ENCODE measurements around the gene SLC25A29.
A peak's percentile ranks its signal among the peaks of the same experiment; 100 is the strongest.
"Not testable (repeated sequence)": the region's sequence is repeated elsewhere in the genome, so short reads cannot be mapped to it uniquely, and the experiment has no call there.

The SLC25A29 gene

DNA sequence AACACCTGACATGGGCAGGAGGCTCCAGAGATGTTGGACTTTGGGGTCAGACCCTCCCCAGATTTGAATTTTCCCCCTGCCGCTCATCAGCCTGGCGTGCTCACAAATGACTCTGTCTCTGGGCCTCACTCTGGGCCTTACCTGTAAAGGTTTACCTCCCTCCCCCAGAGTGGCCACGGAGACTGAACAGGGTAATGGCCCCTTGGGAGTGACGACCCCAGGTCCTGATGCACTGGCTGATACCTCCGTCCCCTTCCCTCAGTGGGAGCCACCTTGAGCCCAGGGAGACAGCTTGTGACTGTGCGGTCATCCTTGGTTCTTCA, 7.0 kb downstream of the SLC25A29 start:
- H3K4me3 ChIP-seq: no peak overlapping the region
- H3K27me3 ChIP-seq: no peaks in the 10 kb centered on the region
- TF ChIP-seq Cebpa-rat (IDR thresholded peaks at IDR 0.05): no peak
- H3K36me3 ChIP-seq: peaks cover 11 to 57% (median 23%) of the 10 kb centered on the region in 11 experiments; a peak in 17 of 22 replicates
- no peaks in the 10 kb centered on the region for H3K9me3 ChIP-seq (replicated peaks in 1 of 11)
- peaks cover 75 to 98% (median 90%) of the 10 kb centered on the region in 10 experiments for H3K4me1 ChIP-seq
- peak overlapping the region in 2 of 11 experiments; percentile 27 to 92; a peak in 4 of 22 replicates for H3K27ac ChIP-seq
- H3K9ac ChIP-seq: peak overlapping the region in 10 of 11 experiments; percentile 2 to 78 (median 64); a peak in 12 of 22 replicates
- H3K4me2 ChIP-seq: peak overlapping the region; percentile 73 to 97 (median 86)
- H4K20me1 ChIP-seq: peaks cover 44 to 90% (median 68%) of the 10 kb centered on the region in 11 experiments

DNA sequence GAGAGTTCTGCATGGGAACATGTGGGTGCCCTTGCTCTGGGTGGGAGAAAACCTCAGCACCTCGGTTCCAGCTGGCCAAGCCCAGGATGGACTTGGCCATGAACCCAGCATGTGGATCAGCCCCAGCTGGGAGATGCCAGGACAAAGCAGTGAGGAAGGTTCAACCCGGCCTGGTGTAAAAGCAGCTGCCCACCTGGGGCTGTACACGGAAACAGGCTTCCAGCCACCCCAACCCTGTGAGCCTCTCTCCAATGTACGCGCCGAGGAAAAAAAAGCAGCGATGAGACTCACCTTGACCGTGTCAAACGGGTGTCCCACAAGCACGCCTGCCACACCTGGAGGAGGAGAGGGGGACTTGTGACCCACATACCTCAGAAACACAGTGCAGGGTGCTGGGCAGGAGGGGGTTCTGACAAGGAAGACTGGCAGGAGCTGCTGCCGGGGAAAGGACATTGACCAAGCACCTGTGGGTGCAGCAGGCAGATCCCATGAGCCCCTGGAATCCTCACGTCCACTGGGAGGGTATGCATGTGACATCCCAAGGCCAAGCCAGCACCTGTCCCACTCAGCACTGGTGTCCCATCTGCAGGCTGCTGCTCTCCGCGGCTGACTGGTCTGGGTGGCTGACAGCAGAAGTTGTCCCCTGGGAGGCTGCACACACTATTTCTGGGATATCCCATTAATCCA, 7.5 kb downstream of the SLC25A29 start:
- Histone ChIP-seq H3K4me3 (no peak overlapping the region), H3K9me3 (replicated peaks in 1 of 11) (no peaks in the 10 kb centered on the region), H4K20me1 (peaks cover 44 to 87% (median 65%) of the 10 kb centered on the region in 11 experiments), H3K27ac (peak overlapping the region in 9 of 11 experiments; percentile 67 to 92 (median 83); a peak in 18 of 22 replicates), H3K4me1 (peaks cover 75 to 98% (median 90%) of the 10 kb centered on the region in 10 experiments), H3K36me3 (peaks cover 11 to 53% (median 19%) of the 10 kb centered on the region in 11 experiments; a peak in 15 of 22 replicates), H3K4me2 (peak overlapping the region; percentile 73 to 97 (median 86)), H3K9ac (peak overlapping the region; percentile 59 to 78 (median 65); a peak in 17 of 22 replicates), H3K27me3 (no peaks in the 10 kb centered on the region)
- no peak for TF ChIP-seq Cebpa-rat (IDR thresholded peaks at IDR 0.05)

DNA sequence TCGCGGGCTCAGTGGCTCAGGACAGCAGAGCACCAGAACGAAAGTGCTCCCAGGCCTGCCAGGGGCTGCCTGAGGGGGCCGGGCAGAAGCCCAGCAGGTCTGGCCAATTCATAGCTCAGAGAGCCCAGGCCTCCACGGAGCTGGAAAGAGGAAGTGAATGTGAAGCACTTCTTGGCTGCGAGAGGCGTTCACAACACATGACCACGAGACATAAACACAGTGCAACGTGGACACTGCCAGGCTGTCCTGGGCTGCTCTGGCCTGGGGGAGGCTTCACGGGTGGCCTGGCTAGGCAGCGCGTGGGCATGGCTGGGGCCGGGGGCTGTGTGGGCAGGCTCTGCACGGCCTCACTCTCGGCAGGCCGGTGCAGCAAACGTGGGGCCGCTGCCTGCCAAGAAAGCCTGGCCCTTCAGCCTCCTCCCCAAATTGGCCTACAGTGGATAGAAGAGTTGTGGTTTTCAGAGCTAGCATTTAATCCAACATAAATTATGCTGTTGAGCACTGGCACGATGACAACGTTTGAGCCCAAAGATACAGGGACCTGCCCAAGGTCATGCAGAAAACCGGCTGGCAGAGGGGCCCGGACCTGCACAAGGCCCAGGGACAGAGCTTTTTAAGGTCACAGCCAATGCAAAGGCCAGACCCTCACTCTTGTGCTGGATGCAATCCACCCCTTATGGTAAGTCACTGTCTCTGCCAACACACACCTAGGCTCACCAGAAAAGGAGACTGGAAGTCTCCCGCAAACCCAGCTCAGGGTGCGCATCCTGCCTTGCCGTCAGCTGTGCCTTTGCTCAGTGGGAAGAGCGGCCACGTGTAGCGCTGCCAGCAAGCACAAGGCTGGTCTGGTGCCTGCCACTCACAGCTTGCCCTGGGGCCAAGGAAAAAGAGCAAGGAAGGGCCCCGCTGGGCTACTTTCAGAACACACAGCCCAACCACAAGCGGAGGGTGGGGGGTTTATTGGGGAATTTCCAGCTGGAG, 8.6 kb downstream of the SLC25A29 start:
- Histone ChIP-seq H3K4me3 (0 out of 20 replicates have a peak overlapping the region, but pooled peaks of 1 of the 10 experiments have one; percentile 26), H3K4me1 (peaks cover 75 to 98% (median 90%) of the 10 kb centered on the region in 10 experiments), H3K27me3 (no peaks in the 10 kb centered on the region), H3K9ac (peak overlapping the region; percentile 59 to 78 (median 65); a peak in 21 of 22 replicates), H4K20me1 (peaks cover 40 to 87% (median 62%) of the 10 kb centered on the region in 11 experiments; a peak in 21 of 22 replicates), H3K4me2 (peak overlapping the region; percentile 73 to 97 (median 86)), H3K36me3 (peaks cover 14 to 53% (median 24%) of the 10 kb centered on the region in 11 experiments; a peak in 20 of 22 replicates), H3K27ac (peak overlapping the region; percentile 23 to 92 (median 82); a peak in 21 of 22 replicates), H3K9me3 (replicated peaks in 1 of 11) (no peaks in the 10 kb centered on the region)
- TF ChIP-seq Cebpa-rat (IDR thresholded peaks at IDR 0.05): no peak

DNA sequence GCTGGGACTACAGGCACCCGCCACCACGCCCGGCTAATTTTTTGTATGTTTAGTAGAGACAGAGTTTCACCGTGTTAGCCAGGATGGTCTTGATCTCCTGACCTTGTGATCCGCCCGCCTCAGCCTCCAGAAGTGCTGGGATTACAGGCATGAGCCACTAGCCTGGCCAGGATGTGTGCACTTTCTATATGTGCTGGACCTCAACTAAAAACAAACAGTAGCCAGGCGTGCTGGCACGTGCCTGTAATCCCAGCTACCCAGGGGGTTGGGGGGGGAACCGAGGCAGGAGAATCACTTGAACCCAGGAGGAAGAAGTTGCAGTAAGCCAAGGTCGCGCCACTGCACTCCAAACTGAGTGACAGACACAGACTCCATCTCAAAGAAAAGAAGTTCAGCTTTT, 9.5 kb downstream of the SLC25A29 start:
- Histone ChIP-seq H3K9ac (peak overlapping the region; percentile 59 to 78 (median 65); a peak in 21 of 22 replicates), H4K20me1 (peaks cover 35 to 87% (median 65%) of the 10 kb centered on the region in 11 experiments; a peak in 21 of 22 replicates), H3K4me1 (peaks cover 81 to 98% (median 94%) of the 10 kb centered on the region in 10 experiments), H3K27ac (peak overlapping the region; percentile 23 to 92 (median 82); a peak in 21 of 22 replicates), H3K4me2 (peak overlapping the region; percentile 73 to 97 (median 86)), H3K36me3 (peaks cover 21 to 53% (median 30%) of the 10 kb centered on the region in 11 experiments), H3K4me3 (0 out of 20 replicates have a peak overlapping the region, but pooled peaks of 1 of the 10 experiments have one; percentile 26)
- H3K27me3 ChIP-seq; H3K9me3 ChIP-seq (replicated peaks in 1 of 11): not testable (repeated sequence)

DNA sequence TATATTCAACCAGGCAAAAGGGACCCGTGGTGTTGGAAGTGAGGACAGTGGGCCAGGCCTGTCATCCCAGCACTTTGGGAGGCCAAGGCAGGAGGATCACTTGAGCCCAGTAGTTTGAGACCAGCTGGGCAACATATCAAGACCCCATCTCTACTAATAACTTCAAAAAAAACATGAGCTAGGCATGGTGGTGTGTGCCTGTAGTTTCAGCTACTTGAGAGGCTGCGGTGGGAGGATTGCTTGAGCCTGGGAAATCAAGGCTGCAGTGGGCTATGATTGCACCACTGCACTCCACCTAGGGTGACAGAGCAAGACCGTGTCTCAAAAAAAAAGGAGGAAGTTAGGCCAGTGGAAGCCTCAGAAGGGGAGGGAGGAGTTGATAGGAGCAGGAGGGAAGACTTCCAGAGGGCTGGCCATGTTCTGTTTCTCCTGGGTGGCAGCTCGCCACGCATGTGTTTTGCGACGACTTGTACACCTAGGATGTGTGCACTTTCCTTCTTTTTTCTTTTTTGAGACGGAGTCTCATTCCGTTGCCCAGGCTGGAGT, 10.1 kb downstream of the SLC25A29 start:
- Histone ChIP-seq H3K27me3 (no peaks in the 10 kb centered on the region), H3K36me3 (peaks cover 27 to 59% (median 35%) of the 10 kb centered on the region in 11 experiments), H3K4me1 (peaks cover 87 to 100% (median 97%) of the 10 kb centered on the region in 10 experiments), H3K27ac (peak overlapping the region in 10 of 11 experiments; percentile 61 to 92 (median 82); a peak in 19 of 22 replicates), H3K4me3 (no peak overlapping the region), H3K9me3 (replicated peaks in 1 of 11) (no peaks in the 10 kb centered on the region), H4K20me1 (peaks cover 35 to 93% (median 67%) of the 10 kb centered on the region in 11 experiments; a peak in 21 of 22 replicates), H3K9ac (peak overlapping the region in 9 of 11 experiments; percentile 59 to 81 (median 71); a peak in 15 of 22 replicates), H3K4me2 (peak overlapping the region; percentile 73 to 97 (median 86))
- peak in 9 of 11 experiments; percentile 41 to 93 (median 86); a peak in 17 of 22 replicates for TF ChIP-seq Cebpa-rat (IDR thresholded peaks at IDR 0.05)

DNA sequence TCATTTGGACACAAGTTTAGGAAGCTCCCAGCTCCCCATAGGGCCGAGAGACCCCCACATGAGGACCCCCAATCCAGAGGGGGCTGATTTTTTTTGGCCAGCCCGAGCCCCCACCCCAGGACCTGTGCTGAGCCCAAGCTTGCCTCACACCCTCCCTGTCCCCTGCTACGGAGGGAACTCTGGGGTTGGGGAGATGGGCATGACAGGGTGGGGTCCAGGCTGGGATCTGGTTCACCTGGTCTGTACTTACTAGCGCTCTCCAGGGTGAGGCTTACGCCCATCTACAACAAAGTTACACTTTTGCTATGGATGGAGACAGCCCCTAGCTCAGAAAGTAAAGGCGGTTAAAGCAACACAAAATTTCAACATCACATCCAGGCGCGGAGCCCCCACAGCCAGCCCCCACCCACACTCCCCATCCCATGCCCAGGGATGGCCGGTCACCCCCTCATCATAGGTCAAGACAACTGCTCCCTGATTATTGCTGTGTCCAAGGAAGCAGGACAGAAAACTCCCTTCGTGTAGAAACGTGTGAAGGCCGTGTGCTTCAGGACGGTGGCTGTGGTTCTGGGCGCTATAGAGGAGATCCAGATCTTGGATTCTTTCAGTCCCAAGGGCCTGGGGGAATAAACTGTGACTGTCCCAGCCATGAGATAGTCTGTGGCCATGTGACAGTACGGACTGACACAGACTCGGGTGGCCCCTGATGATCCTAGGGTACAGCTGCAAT, 10.7 kb downstream of the SLC25A29 start:
- peak overlapping the region in 10 of 11 experiments; percentile 38 to 92 (median 82); a peak in 19 of 22 replicates for H3K27ac ChIP-seq
- TF ChIP-seq Cebpa-rat (IDR thresholded peaks at IDR 0.05): no peak
- H3K9ac ChIP-seq: peak overlapping the region; percentile 11 to 81 (median 62); a peak in 17 of 22 replicates
- peak overlapping the region; percentile 73 to 97 (median 86) for H3K4me2 ChIP-seq
- H3K9me3 ChIP-seq (replicated peaks in 1 of 11): no peaks in the 10 kb centered on the region
- H3K4me1 ChIP-seq: peaks cover 93 to 100% (median 100%) of the 10 kb centered on the region in 10 experiments
- peaks cover 30 to 65% (median 38%) of the 10 kb centered on the region in 11 experiments for H3K36me3 ChIP-seq
- peaks cover 38 to 99% (median 68%) of the 10 kb centered on the region in 11 experiments; a peak in 21 of 22 replicates for H4K20me1 ChIP-seq
- H3K27me3 ChIP-seq: no peaks in the 10 kb centered on the region
- H3K4me3 ChIP-seq: peak overlapping the region in 1 of 10 experiments; percentile 19; a peak in 1 of 20 replicates

DNA sequence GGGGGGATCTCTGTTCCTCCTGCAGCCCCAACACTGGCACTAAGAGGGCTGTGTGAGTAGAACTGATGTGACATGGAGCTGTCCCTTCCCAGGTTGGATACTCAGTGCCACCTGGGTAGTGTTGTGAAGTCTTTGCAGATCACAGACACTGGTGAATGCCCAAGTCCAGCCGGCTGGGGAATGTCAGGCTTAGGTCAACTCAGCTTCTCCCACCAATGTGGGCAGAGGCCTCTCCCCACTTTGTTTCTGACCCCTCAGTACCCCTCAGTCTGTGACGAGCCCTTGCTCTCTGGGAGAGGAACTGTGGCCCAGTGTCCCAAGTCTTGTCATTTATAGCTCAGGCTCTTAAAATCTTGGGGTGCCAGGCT, 11.3 kb downstream of the SLC25A29 start:
- Histone ChIP-seq H4K20me1 (peaks cover 38 to 99% (median 68%) of the 10 kb centered on the region in 11 experiments; a peak in 21 of 22 replicates), H3K4me3 (peak overlapping the region in 2 of 10 experiments; percentile 14 to 19; a peak in 1 of 20 replicates), H3K9ac (peak overlapping the region; percentile 34 to 81 (median 62); a peak in 18 of 22 replicates), H3K36me3 (peaks cover 30 to 66% (median 40%) of the 10 kb centered on the region in 11 experiments), H3K27me3 (no peaks in the 10 kb centered on the region), H3K4me1 (peaks cover 99 to 100% (median 100%) of the 10 kb centered on the region in 10 experiments), H3K4me2 (peak overlapping the region; percentile 73 to 97 (median 86)), H3K9me3 (replicated peaks in 1 of 11) (no peaks in the 10 kb centered on the region), H3K27ac (peak overlapping the region in 9 of 11 experiments; percentile 67 to 92 (median 83); a peak in 19 of 22 replicates)
- no peak for TF ChIP-seq Cebpa-rat (IDR thresholded peaks at IDR 0.05)

Data from BLaER1 treated with 17β-estradiol and CSF1 and Interleukin-3, amounts not matched to agents 10 nM and 100 nM (cell line).